ENCODE data around the gene CYP1A2. TPM values are rescaled to one million over a fixed set of nuclear protein-coding genes. Genes with fewer than 3 reads are reported as not detected.

CYP1A2 gene
- total and polyA plus RNA-seq, 4 experiments from 2014 or later = not detected

DNA sequence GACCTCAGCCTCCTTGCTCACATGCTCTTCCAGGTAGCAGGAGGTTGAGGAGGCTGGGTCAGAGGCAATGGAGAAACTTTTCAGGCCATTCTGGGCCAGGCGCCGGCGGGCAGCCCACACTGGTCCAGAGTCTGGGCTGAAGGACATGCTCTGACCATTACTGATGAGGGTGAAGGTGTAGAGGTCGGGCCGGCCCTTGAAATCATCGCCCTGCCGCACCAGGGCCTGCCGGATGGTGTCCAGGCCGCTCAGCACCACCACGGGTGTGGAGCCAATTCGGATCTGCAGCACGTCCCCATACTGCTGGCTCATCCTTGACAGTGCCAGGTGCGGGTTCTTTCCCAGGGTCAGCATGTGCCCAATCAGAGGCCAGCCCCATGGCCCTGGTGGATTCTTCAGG lies 26.1 kb upstream of the CYP1A2 start:
- no peak for DNase-seq
- Mint-ChIP-seq H3K27ac (no peak overlapping the region), H3K4me1 (peaks cover 6 to 13% (median 7%) of the 10 kb centered on the region in 4 donors), H3K36me3 (peaks cover 0 to 1% of the 10 kb centered on the region in 2 donors), H3K27me3 (no peaks in the 10 kb centered on the region), H3K9me3 (no peaks in the 10 kb centered on the region), H3K4me3 (no peak overlapping the region)
- intact Hi-C loops (cut with micrococcal nuclease) = no loop called here
- ChIA-PET POLR2A (ENCODE audit: partially characterized antibody) (no interaction called here), CTCF (ENCODE audit: partially characterized antibody) (no interaction called here)
- no peaks in the 10 kb centered on the region for H3K9me3 ChIP-seq (ENCODE audit: control insufficient read depth in 1 of 2, low read length in 2 of 2)
- H3K27me3 ChIP-seq (ENCODE audit: insufficient read depth, low read length) = no peaks in the 10 kb centered on the region
- H3K27ac ChIP-seq (ENCODE audit: low read depth, low read length) = no peak overlapping the region
- H3K4me1 ChIP-seq (ENCODE audit: insufficient read depth, low read length) = peaks cover 8% of the 10 kb centered on the region
- no peaks in the 10 kb centered on the region for H3K36me3 ChIP-seq (ENCODE audit: insufficient read depth, low read length)
- H3K4me3 ChIP-seq (ENCODE audit: low read length in 2 of 2) = no peak overlapping the region

GRCh38 chr15:74723187-74723586 lies 25.5 kb upstream of the CYP1A2 start:
- peaks cover 8% of the 10 kb centered on the region for H3K4me1 ChIP-seq (ENCODE audit: insufficient read depth, low read length)
- ChIA-PET CTCF (ENCODE audit: partially characterized antibody) (no interaction called here), POLR2A (ENCODE audit: partially characterized antibody) (no interaction called here)
- H3K27me3 ChIP-seq (ENCODE audit: insufficient read depth, low read length) = no peaks in the 10 kb centered on the region
- Mint-ChIP-seq H3K36me3 (peaks cover 0 to 1% of the 10 kb centered on the region in 2 donors), H3K4me3 (no peak overlapping the region), H3K9me3 (no peaks in the 10 kb centered on the region), H3K4me1 (peaks cover 6 to 13% (median 7%) of the 10 kb centered on the region in 4 donors), H3K27ac (no peak overlapping the region), H3K27me3 (peaks cover 0 to 2% of the 10 kb centered on the region in 2 donors)
- no peak overlapping the region for H3K27ac ChIP-seq (ENCODE audit: low read depth, low read length)
- no peak overlapping the region for H3K4me3 ChIP-seq (ENCODE audit: low read length in 2 of 2)
- no peaks in the 10 kb centered on the region for H3K9me3 ChIP-seq (ENCODE audit: control insufficient read depth in 1 of 2, low read length in 2 of 2)
- DNase-seq = no peak
- H3K36me3 ChIP-seq (ENCODE audit: insufficient read depth, low read length) = no peaks in the 10 kb centered on the region
- intact Hi-C loops (cut with micrococcal nuclease) = no loop called here

GRCh38 chr15:74723754-74724334 lies 24.8 kb upstream of the CYP1A2 start:
- peaks cover 6 to 13% (median 7%) of the 10 kb centered on the region in 4 donors for H3K4me1 Mint-ChIP-seq
- Histone ChIP-seq H3K4me3 (ENCODE audit: low read length in 2 of 2) (no peak overlapping the region), H3K9me3 (ENCODE audit: control insufficient read depth in 1 of 2, low read length in 2 of 2) (no peaks in the 10 kb centered on the region), H3K27me3 (ENCODE audit: insufficient read depth, low read length) (no peaks in the 10 kb centered on the region), H3K4me1 (ENCODE audit: insufficient read depth, low read length) (peaks cover 8% of the 10 kb centered on the region), H3K27ac (ENCODE audit: low read depth, low read length) (no peak overlapping the region), H3K36me3 (ENCODE audit: insufficient read depth, low read length) (no peaks in the 10 kb centered on the region)
- H3K9me3 Mint-ChIP-seq = no peaks in the 10 kb centered on the region
- ChIA-PET POLR2A (ENCODE audit: partially characterized antibody) (no interaction called here), CTCF (ENCODE audit: partially characterized antibody) (interaction anchor here (0.6 kb wide), 1 partner anchor 17 kb away, joined by 3 read pairs; no protein-coding TSS in a partner anchor)
- intact Hi-C loops (cut with micrococcal nuclease) = no loop called here
- peak overlapping the region in 1 of 8 donors; percentile 83 for H3K4me3 Mint-ChIP-seq
- peak overlapping the region in 1 of 7 donors; percentile 38 for H3K27ac Mint-ChIP-seq
- H3K36me3 Mint-ChIP-seq = peaks cover 0 to 1% of the 10 kb centered on the region in 2 donors
- H3K27me3 Mint-ChIP-seq = peaks cover 0 to 2% of the 10 kb centered on the region in 2 donors
- peak in 4 of 5 donors; percentile 17 to 32 (median 28) for DNase-seq

DNA sequence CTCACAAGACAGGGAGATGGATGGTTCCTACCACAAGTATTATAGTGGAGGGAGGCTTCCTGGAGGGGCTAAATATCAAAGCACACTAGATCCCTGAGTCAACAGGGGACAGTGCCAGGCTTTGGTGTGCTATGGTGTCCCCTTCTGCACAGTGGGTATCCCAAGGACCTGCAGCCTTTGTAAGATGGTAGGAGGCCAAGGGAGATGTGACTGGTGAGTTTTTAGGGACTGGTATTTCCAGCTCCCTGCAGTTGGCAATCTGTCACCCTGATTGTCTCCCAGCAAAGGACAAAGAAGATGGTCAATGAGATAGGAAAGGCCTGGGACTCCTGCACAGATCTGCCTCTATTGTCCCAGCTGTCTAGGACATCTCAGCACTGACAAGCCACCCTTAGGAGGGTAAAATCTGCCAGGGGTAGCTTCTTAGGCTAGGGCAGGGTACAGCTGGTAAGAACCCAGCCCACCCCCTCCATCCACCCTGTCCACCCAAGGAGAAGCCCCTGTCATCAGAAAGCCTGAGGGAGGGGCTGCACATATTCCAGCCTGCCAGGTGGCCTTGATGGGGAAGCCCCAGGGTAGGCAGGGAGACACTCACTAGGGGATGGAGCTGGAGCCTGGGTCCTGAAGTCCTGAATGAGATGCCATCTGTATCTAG lies 23.9 kb upstream of the CYP1A2 start:
- CTCF ChIA-PET (ENCODE audit: partially characterized antibody) = interaction anchor here (0.6 to 1.2 kb wide), 4 partner anchors 17 to 70 kb away, joined by 3 read pairs; no protein-coding TSS in a partner anchor
- no peaks in the 10 kb centered on the region for H3K9me3 ChIP-seq (ENCODE audit: control insufficient read depth in 1 of 2, low read length in 2 of 2)
- peaks cover 8% of the 10 kb centered on the region for H3K4me1 ChIP-seq (ENCODE audit: insufficient read depth, low read length)
- H3K27me3 Mint-ChIP-seq = peaks cover under 1 to 2% of the 10 kb centered on the region in 2 donors
- DNase-seq = no peak
- H3K4me1 Mint-ChIP-seq = peaks cover 6 to 13% (median 7%) of the 10 kb centered on the region in 4 donors
- peak overlapping the region; percentile 48 to 83 (median 77) for H3K4me3 Mint-ChIP-seq
- no peaks in the 10 kb centered on the region for H3K36me3 ChIP-seq (ENCODE audit: insufficient read depth, low read length)
- no peak overlapping the region for H3K27ac ChIP-seq (ENCODE audit: low read depth, low read length)
- no peak overlapping the region for H3K4me3 ChIP-seq (ENCODE audit: low read length in 2 of 2)
- peaks cover 0 to 1% of the 10 kb centered on the region in 2 donors for H3K36me3 Mint-ChIP-seq
- H3K27me3 ChIP-seq (ENCODE audit: insufficient read depth, low read length) = no peaks in the 10 kb centered on the region
- no peaks in the 10 kb centered on the region for H3K9me3 Mint-ChIP-seq
- intact Hi-C loops (cut with micrococcal nuclease) = no loop called here
- peak overlapping the region in 3 of 7 donors; percentile 25 to 76 (median 38) for H3K27ac Mint-ChIP-seq
- POLR2A ChIA-PET (ENCODE audit: partially characterized antibody) = interaction anchor here (1.1 to 1.9 kb wide), 2 partner anchors 109 to 169 kb away, joined by 3 to 6 read pairs; partner anchors contain the start of gene CLK3

GRCh38 chr15:74725225-74725774 lies 23.3 kb upstream of the CYP1A2 start, which contains the start of gene CYP1A1:
Gene CYP1A1, minus strand, starts transcription at chr15:74725528. Its CDS starts 2,431 bp downstream, at chr15:74723097.
- CTCF ChIA-PET (ENCODE audit: partially characterized antibody) = interaction anchor here (0.9 to 1.2 kb wide), 3 partner anchors 44 to 69 kb away, joined by 3 read pairs; no protein-coding TSS in a partner anchor

GRCh38 chr15:74725845-74726773 lies 22.5 kb upstream of the CYP1A2 start:
- Histone ChIP-seq H3K27me3 (ENCODE audit: insufficient read depth, low read length) (no peaks in the 10 kb centered on the region), H3K4me1 (ENCODE audit: insufficient read depth, low read length) (peaks cover 8% of the 10 kb centered on the region), H3K4me3 (ENCODE audit: low read length in 2 of 2) (peak overlapping the region; percentile 17 to 65), H3K27ac (ENCODE audit: low read depth, low read length) (no peak overlapping the region), H3K36me3 (ENCODE audit: insufficient read depth, low read length) (no peaks in the 10 kb centered on the region), H3K9me3 (ENCODE audit: control insufficient read depth in 1 of 2, low read length in 2 of 2) (no peaks in the 10 kb centered on the region)
- no peak overlapping the region for H3K27ac Mint-ChIP-seq
- H3K36me3 Mint-ChIP-seq = peaks cover 0 to 1% of the 10 kb centered on the region in 2 donors
- peak overlapping the region; percentile 71 to 83 (median 79) for H3K4me3 Mint-ChIP-seq
- H3K4me1 Mint-ChIP-seq = peaks cover 6 to 13% (median 7%) of the 10 kb centered on the region in 4 donors
- H3K9me3 Mint-ChIP-seq = no peaks in the 10 kb centered on the region
- DNase-seq = peak; percentile 35 to 65 (median 43)
- POLR2A ChIA-PET (ENCODE audit: partially characterized antibody) = interaction anchor here (0.6 to 1.9 kb wide), 8 partner anchors 9 to 212 kb away, joined by 3 to 6 read pairs (median 3); partner anchors contain the start of genes CLK3 and COX5A
- CTCF ChIA-PET (ENCODE audit: partially characterized antibody) = interaction anchor here (1.0 to 1.2 kb wide), 2 partner anchors 43 to 68 kb away, joined by 3 read pairs; no protein-coding TSS in a partner anchor
- peaks cover 2 to 11% of the 10 kb centered on the region in 2 donors for H3K27me3 Mint-ChIP-seq
- intact Hi-C loops (cut with micrococcal nuclease) = no loop called here

More at GRCh38 chr15:74725225-74725774, 23.3 kb upstream of the CYP1A2 start, which contains the start of gene CYP1A1:
- intact Hi-C loops (cut with micrococcal nuclease) = no loop called here
- Mint-ChIP-seq H3K36me3 (peaks cover 0 to 1% of the 10 kb centered on the region in 2 donors), H3K4me1 (peaks cover 6 to 13% (median 7%) of the 10 kb centered on the region in 4 donors), H3K4me3 (peak within 1 kb of the TSS; percentile 63 to 83 (median 77)), H3K27me3 (peaks cover 2 to 4% of the 10 kb centered on the region in 2 donors), H3K9me3 (no peaks in the 10 kb centered on the region), H3K27ac (peak within 1 kb of the TSS in 3 of 7 donors; percentile 25 to 76 (median 38))
- POLR2A ChIA-PET (ENCODE audit: partially characterized antibody) = interaction anchor here (0.7 to 1.9 kb wide), 8 partner anchors 8 to 213 kb away, joined by 3 to 6 read pairs (median 3); partner anchors contain the start of genes CLK3 and COX5A
- peak within 1 kb of the TSS; percentile 17 to 65 for H3K4me3 ChIP-seq (ENCODE audit: low read length in 2 of 2)
- H3K36me3 ChIP-seq (ENCODE audit: insufficient read depth, low read length) = no peaks in the 10 kb centered on the region
- peaks cover 8% of the 10 kb centered on the region for H3K4me1 ChIP-seq (ENCODE audit: insufficient read depth, low read length)
- H3K27me3 ChIP-seq (ENCODE audit: insufficient read depth, low read length) = no peaks in the 10 kb centered on the region
- peak in 3 of 5 donors; percentile 10 to 24 (median 19) for DNase-seq
- no peaks in the 10 kb centered on the region for H3K9me3 ChIP-seq (ENCODE audit: control insufficient read depth in 1 of 2, low read length in 2 of 2)
- no peak within 1 kb of the TSS for H3K27ac ChIP-seq (ENCODE audit: low read depth, low read length)

Measured in CD4-positive, alpha-beta memory T cell (primary cell).